GM12878 (cell line): ENCODE results near the gene CYP1A2. TPM values are rescaled to one million over a fixed set of nuclear protein-coding genes. Genes with fewer than 3 reads are reported as not detected.
A peak's percentile ranks its signal among the peaks of the same experiment; 100 is the strongest.

Experiments
- ATF7 ChIP-seq: fragments of 450-650 bp; IDR thresholded peaks from 2 replicates; pipeline ENCODE4 v1.6.1; 2016; ENCODE audit warnings: low read depth, mild to moderate bottlenecking
- EZH2 ChIP-seq: IDR thresholded peaks from 2 replicates; pipeline ENCODE4 v1.6.1; 2012; ENCODE audit warnings: low read depth, mild to moderate bottlenecking, control low read depth, inconsistent platforms, low read length, borderline replicate concordance; ENCODE audit not compliant: control insufficient read depth
- HDGF ChIP-seq: fragments of 450-650 bp; IDR thresholded peaks from 2 replicates; pipeline ENCODE4 v1.6.1; 2016; ENCODE audit warnings: antibody characterized with exemption
- MEF2A ChIP-seq: IDR thresholded peaks from 2 replicates; pipeline ENCODE4 v1.6.1; 2011; ENCODE audit warnings: low read depth, mild to moderate bottlenecking, low read length, moderate library complexity; ENCODE audit not compliant: insufficient read depth
- MXI1 ChIP-seq: fragments of 150-350 bp; IDR thresholded peaks from 2 replicates; pipeline ENCODE4 v1.6.1; 2011; ENCODE audit warnings: low read depth, mild to moderate bottlenecking, inconsistent platforms, low read length, improper control_type of control experiment
- MYB ChIP-seq: fragments of 150-350 bp; IDR thresholded peaks from 2 replicates; pipeline ENCODE4 v1.6.1; 2014; ENCODE audit warnings: mild to moderate bottlenecking, low read depth, low read length, borderline replicate concordance
- PAX5 ChIP-seq: IDR thresholded peaks from 2 replicates; pipeline ENCODE4 v1.6.1; 2011; ENCODE audit warnings: low read depth, low read length, borderline replicate concordance
- RCOR1 ChIP-seq: conservative IDR thresholded peaks from 2 replicates; pipeline ENCODE4 v1.6.1; 2012; ENCODE audit warnings: low read depth, low read length, improper control_type of control experiment
- SMAD1 ChIP-seq: fragments of 450-650 bp; IDR thresholded peaks from 2 replicates; pipeline ENCODE4 v1.6.1; 2018; ENCODE audit warnings: mild to moderate bottlenecking, low read depth; ENCODE audit not compliant: partially characterized antibody
- SMC3 ChIP-seq: IDR thresholded peaks from 2 replicates; pipeline ENCODE4 v1.6.1; 2011; ENCODE audit warnings: low read length, improper control_type of control experiment, borderline replicate concordance
- SRF ChIP-seq, 2 experiments: IDR thresholded peaks; 2 replicates each; pipeline ENCODE4 v1.6.1; 2011; ENCODE audit warnings: low read depth in 2 of 2, low read length in 2 of 2, mild to moderate bottlenecking in 1 of 2, moderate library complexity in 1 of 2
- TCF3 ChIP-seq: IDR thresholded peaks from 2 replicates; pipeline ENCODE4 v1.6.1; 2012; ENCODE audit warnings: low read depth, mild to moderate bottlenecking, low read length, borderline replicate concordance; ENCODE audit not compliant: insufficient read depth
- TCF7 ChIP-seq: IDR thresholded peaks from 2 replicates; pipeline ENCODE4 v1.6.1; 2014; ENCODE audit warnings: antibody characterized with exemption, borderline replicate concordance
- ZNF24 ChIP-seq: fragments of 450-650 bp; IDR thresholded peaks from 2 replicates; pipeline ENCODE4 v1.6.1; 2017; ENCODE audit warnings: antibody characterized with exemption, mild to moderate bottlenecking
- polyA plus RNA-seq, 11 experiments: library from polyadenylated mRNA; depleted of rRNA in 4 of 11; unstranded in 6 of 11; stranded (reverse) in 5 of 11; fragments of >200 nt; fragmentation: Nextera tagmentation in 4 of 11; fragmentation: Illumina TruSeq in 1 of 11; extraction: Ambion mirVana in 4 of 11; extraction: Trizol in 1 of 11; gene quantifications; 1 replicate in 1 of 11; 2 replicates in 10 of 11; pipeline versions ENCODE4 v1.2.1 to v1.2.3, GENCODE V29; 2011 to 2016; ENCODE audit warnings: inconsistent platforms in 2 of 11, missing spikeins in 2 of 11, low read depth in 1 of 11
- total RNA-seq, 4 experiments: library from RNA; depleted of rRNA in 3 of 4; stranded (reverse); fragments of >200 nt in 3 of 4; fragmentation: Illumina TruSeq in 1 of 4; extraction: Trizol in 1 of 4; gene quantifications; 2 replicates each; pipeline versions ENCODE4 v1.2.1 to v1.2.3, GENCODE V29; 2013 to 2021
- TF ChIP-seq, protein P1 (sequence below): fragments of 450-650 bp; formaldehyde crosslinking; IDR thresholded peaks from 2 replicates; pipeline ENCODE4 v1.4.0; 2020; ENCODE audit warnings: mild to moderate bottlenecking, moderate library complexity
- TF ChIP-seq, protein P2 (sequence below): fragments of 450-650 bp; IDR thresholded peaks from 2 replicates; pipeline ENCODE4 v1.6.1; 2017; ENCODE audit warnings: mild to moderate bottlenecking, moderate library complexity
- TF ChIP-seq, protein P3 (sequence below): fragments of 450-650 bp; IDR thresholded peaks from 2 replicates; pipeline ENCODE4 v1.6.1; 2016; ENCODE audit warnings: mild to moderate bottlenecking
- TF ChIP-seq, protein P4 (sequence below): IDR thresholded peaks from 2 replicates; pipeline ENCODE4 v1.6.1; 2011; ENCODE audit warnings: low read depth, mild to moderate bottlenecking, low read length, moderate library complexity, borderline replicate concordance; ENCODE audit errors: extremely low read depth

Gene CYP1A2
- total and polyA plus RNA-seq, 10 of the 15 experiments (the other 5 are each of a cell fraction or from before 2014, with no cell fraction given) = 0.03 to 0.09 (median 0.05) TPM; not detected in 7

DNA sequence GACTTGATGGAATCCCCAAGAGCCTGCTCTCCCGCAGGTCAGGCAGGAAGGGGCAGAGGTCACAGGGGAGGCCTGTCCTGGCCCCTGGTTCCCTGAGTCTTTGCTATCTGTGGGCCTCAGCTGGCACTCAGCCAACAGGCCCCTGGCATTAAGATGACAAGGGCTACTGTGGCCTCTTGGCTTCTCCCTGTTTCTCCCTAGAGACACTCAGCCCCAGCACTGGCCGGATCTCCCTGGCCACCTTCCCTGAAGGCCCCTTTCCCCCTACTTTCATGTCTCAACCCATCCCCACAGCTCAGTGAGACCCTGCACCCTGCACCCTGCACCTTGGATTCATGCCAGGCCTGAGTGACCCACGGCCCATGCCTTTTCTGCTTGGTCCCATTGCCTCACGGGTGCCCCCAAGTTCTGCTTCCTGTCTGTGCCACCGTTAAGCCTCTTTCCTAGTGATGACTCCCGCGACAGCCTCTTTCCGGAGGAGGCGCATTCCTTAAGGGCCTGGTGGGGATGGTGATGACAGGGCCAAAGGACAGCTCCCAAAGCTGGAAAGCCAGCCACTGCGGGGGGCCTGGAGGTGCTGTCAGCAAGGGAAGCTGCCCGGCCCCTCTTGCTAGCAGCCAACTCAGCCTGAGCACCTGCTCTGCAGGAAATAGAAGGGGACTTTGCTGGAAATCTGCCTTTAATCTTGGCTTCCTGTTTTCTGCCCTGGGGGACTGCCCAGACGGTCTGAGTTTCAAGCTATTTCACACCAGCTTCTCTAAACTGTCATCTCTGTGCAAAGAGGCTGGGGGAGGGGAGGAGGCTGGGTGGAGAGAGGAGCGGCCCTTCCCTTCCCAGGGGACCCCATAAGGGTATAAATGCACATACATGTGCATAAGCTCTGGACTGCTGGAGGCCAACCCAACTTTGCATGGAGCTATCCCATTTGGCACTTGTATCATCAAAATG, 28.4 kb downstream of the CYP1A2 start (continued):
- TF ChIP-seq, protein P1, sequence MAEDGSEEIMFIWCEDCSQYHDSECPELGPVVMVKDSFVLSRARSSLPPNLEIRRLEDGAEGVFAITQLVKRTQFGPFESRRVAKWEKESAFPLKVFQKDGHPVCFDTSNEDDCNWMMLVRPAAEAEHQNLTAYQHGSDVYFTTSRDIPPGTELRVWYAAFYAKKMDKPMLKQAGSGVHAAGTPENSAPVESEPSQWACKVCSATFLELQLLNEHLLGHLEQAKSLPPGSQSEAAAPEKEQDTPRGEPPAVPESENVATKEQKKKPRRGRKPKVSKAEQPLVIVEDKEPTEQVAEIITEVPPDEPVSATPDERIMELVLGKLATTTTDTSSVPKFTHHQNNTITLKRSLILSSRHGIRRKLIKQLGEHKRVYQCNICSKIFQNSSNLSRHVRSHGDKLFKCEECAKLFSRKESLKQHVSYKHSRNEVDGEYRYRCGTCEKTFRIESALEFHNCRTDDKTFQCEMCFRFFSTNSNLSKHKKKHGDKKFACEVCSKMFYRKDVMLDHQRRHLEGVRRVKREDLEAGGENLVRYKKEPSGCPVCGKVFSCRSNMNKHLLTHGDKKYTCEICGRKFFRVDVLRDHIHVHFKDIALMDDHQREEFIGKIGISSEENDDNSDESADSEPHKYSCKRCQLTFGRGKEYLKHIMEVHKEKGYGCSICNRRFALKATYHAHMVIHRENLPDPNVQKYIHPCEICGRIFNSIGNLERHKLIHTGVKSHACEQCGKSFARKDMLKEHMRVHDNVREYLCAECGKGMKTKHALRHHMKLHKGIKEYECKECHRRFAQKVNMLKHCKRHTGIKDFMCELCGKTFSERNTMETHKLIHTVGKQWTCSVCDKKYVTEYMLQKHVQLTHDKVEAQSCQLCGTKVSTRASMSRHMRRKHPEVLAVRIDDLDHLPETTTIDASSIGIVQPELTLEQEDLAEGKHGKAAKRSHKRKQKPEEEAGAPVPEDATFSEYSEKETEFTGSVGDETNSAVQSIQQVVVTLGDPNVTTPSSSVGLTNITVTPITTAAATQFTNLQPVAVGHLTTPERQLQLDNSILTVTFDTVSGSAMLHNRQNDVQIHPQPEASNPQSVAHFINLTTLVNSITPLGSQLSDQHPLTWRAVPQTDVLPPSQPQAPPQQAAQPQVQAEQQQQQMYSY (CRISPR knock-in tag) = no peak
- 0 out of 2 replicates have a peak, but pooled peaks have one; percentile 45 for TF ChIP-seq RCOR1
- TF ChIP-seq SMC3 = 0 out of 2 replicates have a peak, but pooled peaks have one; percentile 27
- TF ChIP-seq TCF3 = 0 out of 2 replicates have a peak, but pooled peaks have one; percentile 21
- TF ChIP-seq MXI1 = no peak; the same call in 1 of the 2 replicates
- TF ChIP-seq HDGF = peak; percentile 55; the same call in 1 of the 2 replicates
- TF ChIP-seq MEF2A = peak; percentile 64; the same call in 1 of the 2 replicates
- TF ChIP-seq SRF (IDR thresholded peaks at IDR 0.05; ENCODE audit: low read depth in 2 of 2, low read length in 2 of 2) = no peak
- peak; percentile 88 for TF ChIP-seq SMAD1
- peak; percentile 60 for TF ChIP-seq ATF7
- no peak for TF ChIP-seq EZH2
- TF ChIP-seq, protein P2, sequence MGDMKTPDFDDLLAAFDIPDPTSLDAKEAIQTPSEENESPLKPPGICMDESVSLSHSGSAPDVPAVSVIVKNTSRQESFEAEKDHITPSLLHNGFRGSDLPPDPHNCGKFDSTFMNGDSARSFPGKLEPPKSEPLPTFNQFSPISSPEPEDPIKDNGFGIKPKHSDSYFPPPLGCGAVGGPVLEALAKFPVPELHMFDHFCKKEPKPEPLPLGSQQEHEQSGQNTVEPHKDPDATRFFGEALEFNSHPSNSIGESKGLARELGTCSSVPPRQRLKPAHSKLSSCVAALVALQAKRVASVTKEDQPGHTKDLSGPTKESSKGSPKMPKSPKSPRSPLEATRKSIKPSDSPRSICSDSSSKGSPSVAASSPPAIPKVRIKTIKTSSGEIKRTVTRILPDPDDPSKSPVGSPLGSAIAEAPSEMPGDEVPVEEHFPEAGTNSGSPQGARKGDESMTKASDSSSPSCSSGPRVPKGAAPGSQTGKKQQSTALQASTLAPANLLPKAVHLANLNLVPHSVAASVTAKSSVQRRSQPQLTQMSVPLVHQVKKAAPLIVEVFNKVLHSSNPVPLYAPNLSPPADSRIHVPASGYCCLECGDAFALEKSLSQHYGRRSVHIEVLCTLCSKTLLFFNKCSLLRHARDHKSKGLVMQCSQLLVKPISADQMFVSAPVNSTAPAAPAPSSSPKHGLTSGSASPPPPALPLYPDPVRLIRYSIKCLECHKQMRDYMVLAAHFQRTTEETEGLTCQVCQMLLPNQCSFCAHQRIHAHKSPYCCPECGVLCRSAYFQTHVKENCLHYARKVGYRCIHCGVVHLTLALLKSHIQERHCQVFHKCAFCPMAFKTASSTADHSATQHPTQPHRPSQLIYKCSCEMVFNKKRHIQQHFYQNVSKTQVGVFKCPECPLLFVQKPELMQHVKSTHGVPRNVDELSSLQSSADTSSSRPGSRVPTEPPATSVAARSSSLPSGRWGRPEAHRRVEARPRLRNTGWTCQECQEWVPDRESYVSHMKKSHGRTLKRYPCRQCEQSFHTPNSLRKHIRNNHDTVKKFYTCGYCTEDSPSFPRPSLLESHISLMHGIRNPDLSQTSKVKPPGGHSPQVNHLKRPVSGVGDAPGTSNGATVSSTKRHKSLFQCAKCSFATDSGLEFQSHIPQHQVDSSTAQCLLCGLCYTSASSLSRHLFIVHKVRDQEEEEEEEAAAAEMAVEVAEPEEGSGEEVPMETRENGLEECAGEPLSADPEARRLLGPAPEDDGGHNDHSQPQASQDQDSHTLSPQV = 0 out of 2 replicates have a peak, but pooled peaks have one; percentile 27
- TF ChIP-seq TCF7 = no peak; the same call in 1 of the 2 replicates
- TF ChIP-seq, protein P3, sequence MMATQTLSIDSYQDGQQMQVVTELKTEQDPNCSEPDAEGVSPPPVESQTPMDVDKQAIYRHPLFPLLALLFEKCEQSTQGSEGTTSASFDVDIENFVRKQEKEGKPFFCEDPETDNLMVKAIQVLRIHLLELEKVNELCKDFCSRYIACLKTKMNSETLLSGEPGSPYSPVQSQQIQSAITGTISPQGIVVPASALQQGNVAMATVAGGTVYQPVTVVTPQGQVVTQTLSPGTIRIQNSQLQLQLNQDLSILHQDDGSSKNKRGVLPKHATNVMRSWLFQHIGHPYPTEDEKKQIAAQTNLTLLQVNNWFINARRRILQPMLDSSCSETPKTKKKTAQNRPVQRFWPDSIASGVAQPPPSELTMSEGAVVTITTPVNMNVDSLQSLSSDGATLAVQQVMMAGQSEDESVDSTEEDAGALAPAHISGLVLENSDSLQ = 0 out of 2 replicates have a peak, but pooled peaks have one; percentile 25
- TF ChIP-seq, protein P4, sequence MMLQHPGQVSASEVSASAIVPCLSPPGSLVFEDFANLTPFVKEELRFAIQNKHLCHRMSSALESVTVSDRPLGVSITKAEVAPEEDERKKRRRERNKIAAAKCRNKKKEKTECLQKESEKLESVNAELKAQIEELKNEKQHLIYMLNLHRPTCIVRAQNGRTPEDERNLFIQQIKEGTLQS = no peak
- peak; percentile 39; the same call in 1 of the 2 replicates for TF ChIP-seq ZNF24
- TF ChIP-seq MYB = peak; percentile 69; the same call in 1 of the 2 replicates
- 0 out of 2 replicates have a peak, but pooled peaks have one; percentile 43 for TF ChIP-seq PAX5
